HG02981 (cell line): ENCODE data around the gene LRRC37A.
"Not testable (repeated sequence)": the region's sequence is repeated elsewhere in the genome, so short reads cannot be mapped to it uniquely, and the experiment has no call there.

ENCODE experiments used
- ATAC-seq: cut with Tn5 transposase; IDR thresholded peaks from one replicate; pipeline ENCODE4 v1.9.1; 2021; ENCODE audit warnings: mild to moderate bottlenecking, moderate library complexity; ENCODE audit not compliant: unreplicated experiment

LRRC37A gene

DNA sequence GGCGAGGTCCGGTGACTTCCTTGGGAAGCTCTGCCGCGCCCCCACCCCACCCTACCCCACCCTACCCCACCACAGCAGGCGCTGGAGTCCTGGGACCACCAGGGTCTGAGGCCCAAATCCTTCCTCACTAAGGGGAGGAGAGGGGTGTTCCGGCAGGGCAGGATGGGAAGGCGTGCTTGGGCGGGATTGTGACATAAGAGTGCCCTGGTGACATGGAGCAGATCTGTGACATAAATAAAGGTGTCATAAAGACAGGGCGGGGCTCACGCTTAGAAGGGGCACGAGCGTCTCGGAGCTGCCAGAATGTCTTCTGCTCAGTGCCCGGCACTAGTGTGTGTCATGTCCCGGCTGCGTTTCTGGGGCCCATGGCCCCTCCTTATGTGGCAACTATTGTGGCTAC is at the start of gene LRRC37A:
LRRC37A (plus strand) TSS at position 301 of the 400 bp plus-strand sequence; CDS start at position 304, 3 bp downstream.
- not testable (repeated sequence) for ATAC-seq

DNA sequence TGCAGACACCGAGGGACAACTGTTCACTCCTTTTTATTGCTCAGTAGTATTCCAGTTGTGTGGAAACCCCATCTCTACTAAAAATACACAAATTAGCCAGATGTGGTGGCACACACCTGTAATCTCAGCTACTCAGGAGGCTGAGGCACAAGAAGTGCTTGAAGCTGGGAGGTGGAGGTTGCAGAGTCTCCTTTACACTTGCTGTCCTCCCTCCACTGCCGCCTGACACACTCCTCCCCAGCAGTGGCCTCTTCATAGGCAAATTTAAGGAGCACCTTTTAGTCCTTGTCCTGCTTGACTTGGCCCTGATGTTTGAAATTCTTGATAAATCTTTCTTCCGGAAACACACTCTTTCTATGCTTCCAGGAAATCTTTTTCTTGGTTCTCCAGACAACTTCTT is 45.8 kb upstream of the LRRC37A start:
- not testable (repeated sequence) for ATAC-seq

DNA sequence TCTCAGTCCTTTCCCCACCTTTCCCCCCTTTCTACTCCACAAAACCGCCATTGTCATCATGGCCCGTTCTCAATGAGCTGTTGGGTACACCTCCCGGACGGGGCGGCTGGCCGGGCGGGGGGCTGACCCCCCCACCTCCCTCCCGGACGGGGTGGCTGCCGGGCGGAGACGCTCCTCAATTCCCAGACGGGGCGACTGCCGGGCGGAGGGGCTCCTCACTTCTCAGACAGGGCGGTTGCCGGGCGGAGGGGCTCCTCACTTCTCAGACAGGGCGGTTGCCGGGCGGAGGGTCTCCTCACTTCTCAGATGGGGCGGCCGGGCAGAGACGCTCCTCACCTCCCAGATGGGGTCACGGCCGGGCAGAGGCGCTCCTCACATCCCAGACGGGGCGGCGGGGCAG is 42.1 kb upstream of the LRRC37A start:
- ATAC-seq, result not testable (repeated sequence)

DNA sequence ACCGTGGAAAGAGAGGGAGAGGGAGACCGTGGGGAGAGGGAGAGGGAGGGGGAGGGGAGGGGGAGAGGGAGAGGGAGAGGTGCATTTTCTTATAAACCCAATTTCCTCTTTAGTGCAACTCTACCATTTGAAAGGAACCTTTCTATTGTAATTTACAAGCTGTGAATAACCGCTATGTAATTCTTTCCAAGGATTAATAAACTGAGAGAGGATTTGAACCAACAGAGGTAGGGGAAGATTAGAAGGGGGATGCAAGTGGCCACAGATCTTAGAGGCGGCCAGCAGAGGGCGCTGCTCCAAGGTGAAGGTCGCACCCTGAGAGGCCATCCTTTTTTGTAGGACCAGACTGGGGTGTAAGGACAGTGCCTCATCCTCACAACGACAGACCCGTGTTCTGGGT is 41.2 kb upstream of the LRRC37A start:
- ATAC-seq, result not testable (repeated sequence)

DNA sequence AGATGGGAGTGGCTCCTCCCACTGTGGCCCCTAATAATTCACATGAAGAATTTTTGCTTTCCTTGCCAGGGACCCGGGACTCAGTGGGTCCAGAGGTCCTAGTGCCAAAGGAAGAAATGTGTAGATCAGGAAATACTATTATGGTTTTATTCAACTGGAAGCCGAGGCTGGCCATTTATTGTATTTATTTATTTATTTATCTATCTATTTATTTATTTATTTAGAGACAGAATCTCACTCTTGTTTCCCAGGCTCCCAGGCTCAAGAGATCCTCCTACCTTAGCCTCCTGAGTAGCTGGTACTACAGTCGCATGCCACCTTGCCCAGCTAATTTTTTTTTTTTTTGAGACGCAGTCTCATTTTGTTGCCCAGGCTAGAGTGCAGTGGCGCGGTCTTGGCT is 40.7 kb upstream of the LRRC37A start:
- not testable (repeated sequence) for ATAC-seq

DNA sequence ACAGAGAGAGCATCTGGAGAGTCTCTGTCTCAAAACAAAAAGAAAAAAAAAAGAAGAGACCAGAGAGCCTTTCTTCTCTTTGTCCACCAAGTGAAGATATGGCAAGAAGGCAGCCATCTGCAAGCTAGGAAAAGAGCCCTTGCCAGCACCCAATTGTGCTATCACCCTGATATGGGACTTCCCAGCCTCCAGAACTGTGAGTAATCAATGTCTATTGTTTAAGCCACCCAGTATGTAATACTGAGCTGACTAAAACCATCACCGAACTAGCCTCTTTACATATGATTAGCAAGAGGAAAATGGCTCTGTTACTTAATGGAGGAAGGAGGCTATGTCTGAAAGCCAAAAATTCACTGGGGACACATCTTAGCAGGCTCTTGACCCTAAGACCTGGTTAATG is 38.6 kb upstream of the LRRC37A start:
- ATAC-seq, result not testable (repeated sequence)

DNA sequence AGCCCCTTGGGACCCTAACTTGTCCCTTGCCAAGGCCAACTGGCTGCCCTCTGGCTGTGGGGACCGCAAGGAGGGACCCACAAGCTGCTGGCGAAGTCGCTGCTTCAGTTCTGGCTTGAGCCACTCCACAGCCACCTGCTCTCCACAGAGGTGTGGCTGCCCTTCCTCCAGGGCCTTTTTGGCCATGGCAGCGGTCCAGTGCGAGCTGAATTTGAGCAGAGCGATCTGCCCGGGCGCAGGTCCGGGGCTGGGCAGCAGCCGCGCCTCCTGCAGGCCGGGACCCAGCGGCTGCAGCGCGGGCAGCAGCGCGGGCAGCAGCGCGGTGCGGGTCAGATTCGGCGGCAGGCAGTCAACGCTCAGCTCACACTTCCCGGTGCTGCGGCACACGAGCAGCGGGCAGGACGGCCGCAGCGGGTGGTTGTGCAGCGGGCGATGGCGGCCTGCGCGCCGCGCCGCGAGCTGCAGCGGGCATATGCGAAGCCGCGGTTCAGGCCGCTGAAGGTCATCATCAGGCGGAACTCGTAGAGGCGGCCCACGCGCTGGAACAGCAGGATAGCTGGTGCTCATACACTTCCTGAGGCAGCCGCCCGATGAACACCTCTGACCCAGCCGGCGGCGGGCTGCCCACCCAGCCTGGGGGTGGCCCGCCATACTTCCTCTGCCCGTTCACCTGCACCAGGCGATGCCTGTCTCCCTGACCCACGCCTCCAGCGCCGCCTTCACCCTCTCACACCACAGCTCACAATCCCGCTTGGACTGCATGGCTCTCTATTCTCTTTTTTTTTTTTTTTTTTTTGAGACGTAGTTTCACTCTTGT is 34.9 kb upstream of the LRRC37A start:
- not testable (repeated sequence) for ATAC-seq

DNA sequence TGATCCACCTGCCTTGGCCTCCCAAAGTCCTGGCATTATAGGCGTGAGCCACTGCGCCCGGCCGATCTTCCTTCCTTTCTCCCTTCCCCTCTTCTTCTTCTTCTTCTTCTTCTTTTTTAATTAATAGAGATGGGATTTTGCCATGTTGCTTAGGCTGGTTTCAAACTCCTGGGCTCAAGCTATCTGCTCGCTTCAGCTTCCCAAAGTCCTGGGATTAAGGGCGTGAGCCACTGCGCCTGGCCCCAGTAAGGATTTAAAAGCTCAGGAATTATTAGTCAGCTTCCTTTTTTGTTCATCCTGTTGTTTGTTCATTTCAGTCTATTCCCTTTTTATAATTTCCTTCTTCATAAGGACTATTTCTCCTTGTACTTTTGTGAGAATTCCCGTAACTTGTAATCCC is 32.7 kb upstream of the LRRC37A start:
- no peak for ATAC-seq

DNA sequence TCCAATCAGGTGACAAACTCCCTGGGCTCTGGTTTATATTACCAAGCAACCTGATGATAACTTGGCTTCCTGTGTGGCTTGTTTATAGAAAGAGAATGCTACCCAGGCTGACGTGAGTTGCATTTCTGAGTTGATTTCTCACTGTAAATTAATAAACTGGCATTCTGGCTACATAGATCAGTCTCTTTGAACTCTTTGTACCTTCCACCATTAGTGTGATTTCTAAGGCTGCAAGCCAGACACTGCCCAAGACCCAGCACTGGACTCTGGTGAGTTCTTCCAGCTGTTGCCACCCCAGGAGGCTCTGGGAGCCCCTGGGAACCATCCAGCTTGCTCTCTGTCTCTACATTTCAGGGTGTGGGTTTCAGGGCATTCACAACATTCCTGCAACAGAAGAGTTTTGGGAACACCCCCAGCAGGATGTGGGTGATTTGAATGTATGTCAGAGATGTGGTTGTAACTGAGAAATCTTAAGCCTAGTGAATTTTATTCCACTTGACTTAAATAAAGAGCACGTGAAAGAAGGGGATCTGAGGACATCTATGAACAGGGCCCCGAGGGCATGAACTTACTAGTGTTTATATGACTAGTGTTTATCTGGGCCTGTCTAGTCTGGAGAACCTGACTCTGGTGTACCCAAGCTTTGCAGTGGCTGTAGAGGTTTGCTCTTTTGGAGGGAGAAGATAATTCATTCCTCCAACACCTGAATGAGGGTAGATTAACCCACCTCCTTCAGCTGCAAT is 30.3 kb upstream of the LRRC37A start:
- ATAC-seq, result no peak

DNA sequence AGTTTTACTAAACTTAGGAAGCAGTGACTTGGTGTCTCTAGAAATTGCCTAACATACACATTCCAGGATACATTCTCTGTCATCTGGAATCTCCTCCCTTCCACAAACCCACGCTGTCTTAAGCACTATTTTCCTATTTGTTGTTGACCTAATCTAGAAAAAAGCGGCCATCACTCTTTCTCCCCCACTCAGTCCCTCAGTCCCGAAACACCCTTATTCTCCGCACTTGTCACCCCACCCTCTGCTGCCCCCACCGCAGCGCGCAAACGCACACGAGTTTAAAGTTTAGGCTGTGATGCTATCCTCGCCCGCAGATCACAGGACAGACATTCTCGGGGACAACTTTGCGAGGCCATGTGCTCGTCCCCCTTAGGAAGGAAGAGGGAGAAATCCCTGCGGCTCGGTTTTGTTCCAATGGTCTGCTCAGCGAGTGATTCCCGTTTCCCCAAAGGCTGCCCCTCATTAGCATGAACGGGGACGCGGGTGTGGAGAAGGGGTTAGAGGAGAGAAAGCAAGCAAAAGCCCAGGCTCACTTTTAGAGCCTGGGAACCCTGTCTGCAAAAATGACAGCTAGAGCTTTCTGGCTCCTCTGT is 28.8 kb upstream of the LRRC37A start:
- ATAC-seq, result not testable (repeated sequence)

DNA sequence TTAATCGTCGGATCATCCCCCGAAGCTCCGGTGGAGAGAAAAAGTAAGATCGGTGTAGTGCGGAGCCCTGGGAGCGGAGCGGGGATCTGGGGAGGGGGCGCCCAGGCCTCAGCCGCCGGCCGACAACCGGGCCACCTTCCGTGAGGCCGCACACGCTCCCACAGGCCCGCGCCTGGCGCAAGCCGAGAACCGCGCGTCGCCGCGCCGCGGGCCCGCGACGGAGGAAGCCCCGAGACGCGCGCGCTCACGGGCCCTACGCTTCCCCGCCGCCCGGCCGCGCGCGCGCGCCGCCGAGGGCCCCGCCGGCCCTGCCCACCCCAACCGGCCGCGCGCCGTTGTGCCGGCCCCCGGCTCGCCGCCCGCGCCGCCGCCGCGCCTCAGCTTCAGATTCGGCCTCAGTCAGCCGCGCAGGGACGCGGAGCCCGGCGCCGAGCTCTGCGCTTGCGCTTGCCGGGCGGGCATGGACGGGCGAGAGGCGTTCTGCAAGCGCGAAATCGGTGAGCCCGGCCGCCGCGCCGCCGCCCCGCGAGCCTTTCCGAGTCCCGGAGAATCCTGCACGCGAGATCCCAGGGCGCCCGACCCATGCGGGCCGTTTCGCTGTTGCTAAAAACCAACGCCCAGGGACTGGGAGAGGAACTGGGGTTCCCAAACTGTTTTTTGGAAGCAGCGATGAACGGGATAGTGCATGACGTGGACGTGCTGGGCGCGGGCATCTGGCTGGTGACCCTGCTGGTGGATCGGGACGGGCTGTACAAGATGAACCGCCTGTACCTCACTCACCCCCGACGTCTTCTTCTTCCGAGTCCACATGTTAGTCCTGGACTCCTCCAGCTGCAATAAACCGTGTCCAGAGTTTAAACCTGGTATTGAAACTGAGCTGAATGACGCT is 28.0 kb upstream of the LRRC37A start:
- ATAC-seq, result peak; percentile 74

DNA sequence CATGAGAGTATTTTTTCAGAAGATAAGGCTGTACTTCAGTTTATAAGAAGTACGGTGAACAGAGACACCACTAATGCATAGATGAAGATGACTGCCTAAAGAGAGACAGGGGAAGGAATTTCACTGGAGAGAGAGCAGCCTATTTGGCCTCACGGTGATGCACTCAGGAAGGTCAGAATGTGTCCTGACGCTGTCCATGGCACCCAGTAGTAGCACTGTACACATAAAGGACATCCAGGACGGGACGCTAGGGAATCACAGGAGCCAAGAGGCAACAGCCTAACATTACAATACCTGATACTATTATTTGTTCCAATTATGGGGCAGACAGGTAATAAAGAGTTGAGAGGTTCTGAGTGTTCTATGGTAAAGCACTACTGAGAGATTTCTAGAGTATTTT is 24.9 kb upstream of the LRRC37A start:
- no peak for ATAC-seq

DNA sequence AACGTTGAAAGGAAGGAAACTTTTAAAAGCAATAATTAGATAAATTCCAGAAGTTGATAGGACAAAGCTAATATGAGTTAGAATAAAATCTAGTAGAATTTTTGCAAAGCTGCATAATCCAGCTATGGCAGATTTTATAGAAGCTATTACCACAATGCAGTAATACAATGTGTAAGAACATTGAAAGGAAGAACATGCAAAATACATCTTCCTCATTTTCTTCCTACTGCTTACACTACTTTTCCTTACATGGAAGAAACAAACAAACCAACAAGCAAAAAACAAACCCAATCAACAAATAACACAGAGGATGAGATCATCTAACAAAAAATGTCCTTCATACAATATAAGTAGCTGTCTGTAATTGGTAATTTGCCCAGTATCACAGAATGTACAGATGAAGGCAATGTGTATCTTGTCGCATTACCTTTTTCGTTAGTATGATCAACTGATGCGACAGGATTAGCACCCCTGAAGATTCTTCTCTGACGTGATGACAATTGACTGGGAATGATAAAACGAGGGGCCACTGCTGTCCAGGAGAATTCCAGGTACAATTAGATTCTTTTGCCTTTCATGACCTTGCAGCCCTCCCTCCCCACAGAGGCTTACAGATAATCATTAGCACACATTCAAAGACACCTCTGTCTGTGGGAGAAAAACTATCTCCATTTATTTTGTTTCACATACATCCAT is 21.2 kb upstream of the LRRC37A start:
- ATAC-seq, result no peak

DNA sequence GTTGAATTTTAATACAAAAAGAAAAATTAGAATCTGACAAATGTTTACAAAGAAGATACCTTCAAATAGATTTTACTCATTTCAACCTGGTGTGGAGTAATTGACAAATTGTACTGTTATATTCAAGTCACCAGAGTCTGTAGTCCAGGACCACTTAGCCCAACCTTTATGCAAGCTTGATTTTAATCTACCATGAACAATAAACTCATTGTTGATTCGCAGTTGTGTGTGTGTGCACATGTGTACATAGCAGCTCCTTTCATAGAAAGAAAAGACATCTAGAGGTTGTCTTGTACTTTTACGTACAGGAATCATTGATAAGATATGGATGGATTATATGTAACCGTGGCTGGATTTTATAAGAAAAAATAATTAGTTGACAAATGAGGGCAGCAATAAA is 20.7 kb upstream of the LRRC37A start:
- ATAC-seq, result no peak

DNA sequence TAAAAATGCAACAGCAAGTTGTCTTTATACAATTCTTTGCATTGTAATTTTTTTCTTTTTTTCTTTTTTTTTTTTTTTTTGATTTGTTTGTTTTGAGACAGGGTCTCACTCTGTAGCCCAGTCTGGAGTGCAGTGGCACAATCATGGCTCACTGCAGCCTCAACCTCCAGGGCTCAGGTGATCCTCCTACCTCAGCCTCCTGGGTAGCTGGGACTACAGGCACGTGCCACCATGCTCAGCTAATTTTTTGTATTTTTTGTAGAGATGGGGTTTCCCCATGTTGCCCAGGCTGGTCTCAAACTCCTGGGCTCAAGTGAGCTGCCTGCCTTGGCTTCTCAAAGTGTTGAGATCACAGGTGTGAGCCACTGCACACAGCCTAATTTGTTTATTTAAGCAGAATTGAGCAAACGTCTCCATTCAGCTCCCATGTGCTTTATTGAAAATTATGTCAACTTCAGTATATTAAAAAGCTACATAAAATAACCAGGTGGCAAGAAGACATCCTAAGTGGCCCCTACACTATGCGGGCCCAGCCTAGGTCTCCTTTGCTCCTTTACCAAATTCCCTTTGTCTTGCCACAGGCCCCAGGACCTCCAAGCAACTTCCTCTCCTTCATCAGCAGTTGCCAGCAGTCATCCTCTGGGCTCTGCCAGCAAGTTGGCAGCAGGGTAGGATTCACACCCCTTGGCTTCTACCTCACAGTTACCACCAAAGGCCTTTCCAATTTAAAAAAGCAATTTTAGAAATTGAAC is 18.0 kb upstream of the LRRC37A start:
- ATAC-seq, result not testable (repeated sequence)

DNA sequence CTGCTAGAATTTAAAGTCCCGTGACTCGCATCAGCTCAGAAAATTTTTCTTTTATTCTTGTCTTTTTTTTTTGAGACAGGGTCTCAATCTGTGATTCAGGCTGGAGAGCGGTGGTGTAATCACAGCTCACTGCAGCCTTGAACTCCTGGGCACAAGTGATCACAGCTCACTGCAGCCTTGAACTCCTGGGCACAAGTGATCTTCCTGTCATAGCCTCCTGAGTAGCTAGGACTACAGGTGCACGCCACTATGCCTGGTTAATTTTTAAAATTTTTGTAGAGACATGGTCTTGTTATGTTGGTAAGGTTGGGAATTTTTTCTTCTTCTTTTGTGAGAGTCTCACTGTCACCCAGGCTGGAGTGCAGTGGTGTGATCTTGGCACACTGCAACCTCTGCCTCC is 13.6 kb upstream of the LRRC37A start:
- ATAC-seq, result not testable (repeated sequence)

DNA sequence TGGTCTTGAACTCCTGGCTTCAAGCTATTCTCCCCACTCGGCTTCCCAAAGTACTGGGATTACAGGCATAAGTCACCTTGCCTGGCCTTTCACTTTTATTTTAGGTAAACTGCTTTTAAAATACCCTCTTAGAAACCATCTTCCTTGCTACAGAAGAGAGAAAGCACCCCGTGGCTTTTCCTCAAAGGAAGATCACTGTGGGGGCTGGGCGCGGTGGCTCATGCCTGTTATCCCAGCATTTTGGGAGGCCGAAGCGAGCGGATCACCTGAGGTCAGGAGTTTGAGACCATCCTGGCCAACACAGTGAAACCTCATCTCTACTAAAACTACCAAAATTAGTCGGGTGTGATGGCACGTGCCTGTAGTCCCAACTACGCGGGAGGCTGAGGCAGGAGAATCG is 12.3 kb upstream of the LRRC37A start:
- ATAC-seq, result not testable (repeated sequence)

DNA sequence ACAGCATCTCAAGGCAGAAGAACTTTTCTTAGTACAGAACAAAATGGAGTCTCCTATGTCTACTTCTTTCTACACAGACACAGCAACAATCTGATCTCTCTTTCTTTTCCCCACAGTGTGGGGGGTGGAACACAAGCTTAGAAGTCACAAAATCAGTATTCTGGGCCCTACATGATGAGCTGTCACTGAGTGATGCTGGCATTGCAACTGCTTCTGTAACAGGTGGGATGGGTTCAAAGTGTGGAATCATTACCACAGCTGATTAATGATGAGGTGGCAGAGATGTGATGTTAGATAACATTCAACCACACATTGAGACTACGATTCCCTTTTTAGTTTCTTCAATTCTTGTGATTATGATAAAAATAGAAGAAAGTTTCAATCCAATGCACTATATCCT is 10.5 kb upstream of the LRRC37A start:
- not testable (repeated sequence) for ATAC-seq

DNA sequence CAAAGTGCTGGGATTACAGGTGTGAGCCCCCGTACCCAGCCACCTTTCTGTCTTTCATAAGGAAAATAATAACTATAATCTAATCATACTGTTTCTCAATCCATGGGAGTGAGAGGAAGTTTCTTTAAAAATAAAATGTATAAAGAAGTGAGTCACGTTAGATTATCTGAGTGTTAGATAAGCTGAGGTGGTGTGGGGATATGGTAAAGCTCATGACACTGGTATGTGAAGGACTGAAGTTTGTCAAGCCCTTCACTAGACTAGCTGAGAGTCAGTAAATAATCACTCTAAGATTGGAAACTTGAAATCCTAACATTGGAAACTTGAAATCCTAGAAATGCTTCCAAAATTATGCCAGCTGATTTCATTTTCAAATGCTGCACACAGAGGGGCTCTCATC is 9.4 kb upstream of the LRRC37A start:
- ATAC-seq, result not testable (repeated sequence)
